ENCODE results near the gene APBA2.
A peak's percentile ranks its signal among the peaks of the same experiment; 100 is the strongest.

APBA2 gene

GRCh38 chr15:29070471-29071231, 184.9 kb downstream of the APBA2 start:
- Histone ChIP-seq H3K79me1 (replicated peaks; ENCODE audit: low read length, poor library complexity, severe bottlenecking) (peaks cover 8% of the 10 kb centered on the region), H3K27me3 (ENCODE audit: control insufficient read depth in 1 of 2, insufficient read depth in 1 of 2, low read length in 2 of 2) (no peaks in the 10 kb centered on the region), H2AK5ac (ENCODE audit: low read length, severe bottlenecking) (no peak overlapping the region), H3K4ac (ENCODE audit: low read depth in 1 of 2, low read length in 2 of 2) (peak overlapping the region in 1 of 2 experiments; percentile 55), H2BK12ac (ENCODE audit: low read length in 2 of 2) (peak overlapping the region in 1 of 2 experiments; percentile 23), H2BK15ac (ENCODE audit: low read depth, poor library complexity, severe bottlenecking) (no peak overlapping the region), H3K4me2 (ENCODE audit: low read length, poor library complexity, severe bottlenecking) (no peak overlapping the region), H4K8ac (ENCODE audit: low read length) (no peak overlapping the region), H3K14ac (ENCODE audit: low read length in 2 of 2) (peak overlapping the region in 1 of 2 experiments; percentile 79), H3K9me3 (ENCODE audit: control insufficient read depth, low read length) (no peaks in the 10 kb centered on the region), H2BK5ac (ENCODE audit: low read depth, low read length, poor library complexity, severe bottlenecking) (no peak overlapping the region), H3K27ac (ENCODE audit: low read length, poor library complexity, severe bottlenecking) (no peak overlapping the region), H3K4me1 (ENCODE audit: control insufficient read depth, insufficient read depth, low read depth, low read length) (no peaks in the 10 kb centered on the region), H3K36me3 (ENCODE audit: control insufficient read depth in 1 of 2, insufficient read depth in 2 of 2, low read depth in 1 of 2, low read length in 2 of 2) (no peaks in the 10 kb centered on the region), H2AFZ (ENCODE audit: low read depth, low read length) (no peak overlapping the region), H3K18ac (ENCODE audit: low read depth in 1 of 2, low read length in 2 of 2) (peak overlapping the region in 1 of 2 experiments; percentile 18), H4K91ac (ENCODE audit: low read length) (no peak overlapping the region), H3K23ac (ENCODE audit: low read length in 2 of 2) (peak overlapping the region in 1 of 2 experiments; percentile 63), H3K4me3 (ENCODE audit: insufficient read depth in 1 of 2, low read depth in 1 of 2, low read length in 2 of 2) (no peak overlapping the region), H2BK120ac (ENCODE audit: low read depth, low read length) (no peak overlapping the region), H3K9ac (ENCODE audit: low read length) (no peak overlapping the region)
- WGBS, result 85% methylated on average over 17 of the region's 17 CpGs
- no peak for DNase-seq

- Histone ChIP-seq H3K9me3 (ENCODE audit: control insufficient read depth, low read length) (no peaks in the 10 kb centered on the region), H3K4me2 (ENCODE audit: low read length, poor library complexity, severe bottlenecking) (no peak overlapping the region), H2BK120ac (ENCODE audit: low read depth, low read length) (no peak overlapping the region), H3K4me3 (ENCODE audit: insufficient read depth in 1 of 2, low read depth in 1 of 2, low read length in 2 of 2) (no peak overlapping the region), H3K27me3 (ENCODE audit: control insufficient read depth in 1 of 2, insufficient read depth in 1 of 2, low read length in 2 of 2) (no peaks in the 10 kb centered on the region), H2AK5ac (ENCODE audit: low read length, severe bottlenecking) (no peak overlapping the region), H3K4ac (ENCODE audit: low read depth in 1 of 2, low read length in 2 of 2) (peak overlapping the region in 1 of 2 experiments; percentile 5), H3K79me1 (replicated peaks; ENCODE audit: low read length, poor library complexity, severe bottlenecking) (peaks cover 6% of the 10 kb centered on the region), H3K23ac (ENCODE audit: low read length in 2 of 2) (no peak overlapping the region), H2BK15ac (ENCODE audit: low read depth, poor library complexity, severe bottlenecking) (no peak overlapping the region), H3K9ac (ENCODE audit: low read length) (no peak overlapping the region), H3K36me3 (ENCODE audit: control insufficient read depth in 1 of 2, insufficient read depth in 2 of 2, low read depth in 1 of 2, low read length in 2 of 2) (no peaks in the 10 kb centered on the region), H2BK5ac (ENCODE audit: low read depth, low read length, poor library complexity, severe bottlenecking) (no peak overlapping the region), H2BK12ac (ENCODE audit: low read length in 2 of 2) (peak overlapping the region; percentile 20 to 57), H4K91ac (ENCODE audit: low read length) (no peak overlapping the region), H2AFZ (ENCODE audit: low read depth, low read length) (no peak overlapping the region), H4K8ac (ENCODE audit: low read length) (no peak overlapping the region), H3K4me1 (ENCODE audit: control insufficient read depth, insufficient read depth, low read depth, low read length) (no peaks in the 10 kb centered on the region), H3K27ac (ENCODE audit: low read length, poor library complexity, severe bottlenecking) (no peak overlapping the region), H3K14ac (ENCODE audit: low read length in 2 of 2) (no peak overlapping the region), H3K18ac (ENCODE audit: low read depth in 1 of 2, low read length in 2 of 2) (no peak overlapping the region)
- DNase-seq, result no peak
- WGBS, result 93% methylated on average over 11 of the region's 11 CpGs
Measured at GRCh38 chr15:29071232-29071881, 185.6 kb downstream of the APBA2 start.

DNA sequence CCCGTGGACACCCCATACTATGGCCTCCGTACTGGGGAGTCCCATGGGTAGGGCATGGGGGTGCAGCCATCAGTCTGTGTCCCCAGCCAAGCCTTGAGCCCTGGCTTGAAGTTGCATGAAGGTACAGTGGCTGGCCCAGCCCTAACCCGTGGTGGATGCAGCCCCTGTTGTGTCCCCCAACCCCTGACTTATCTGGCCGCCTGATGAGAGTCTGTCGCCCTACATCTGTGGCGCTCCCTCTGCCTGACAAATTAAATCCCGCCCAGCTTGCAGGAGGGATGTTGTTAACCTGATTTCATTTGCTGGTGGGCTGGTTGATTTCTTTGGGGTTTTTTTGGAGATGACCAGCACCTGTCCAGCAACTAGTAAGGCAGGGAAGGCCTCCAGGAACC, 186.1 kb downstream of the APBA2 start:
- no peak overlapping the region for H2BK15ac ChIP-seq (ENCODE audit: low read depth, poor library complexity, severe bottlenecking)
- no peaks in the 10 kb centered on the region for H3K9me3 ChIP-seq (ENCODE audit: control insufficient read depth, low read length)
- H3K79me1 ChIP-seq (replicated peaks; ENCODE audit: low read length, poor library complexity, severe bottlenecking), result peaks cover 6% of the 10 kb centered on the region
- no peak for DNase-seq
- H3K18ac ChIP-seq (ENCODE audit: low read depth in 1 of 2, low read length in 2 of 2), result no peak overlapping the region
- no peaks in the 10 kb centered on the region for H3K4me1 ChIP-seq (ENCODE audit: control insufficient read depth, insufficient read depth, low read depth, low read length)
- no peak overlapping the region for H2AK5ac ChIP-seq (ENCODE audit: low read length, severe bottlenecking)
- H3K23ac ChIP-seq (ENCODE audit: low read length in 2 of 2), result no peak overlapping the region
- 94% methylated on average over 7 of the region's 7 CpGs for WGBS
- no peak overlapping the region for H3K9ac ChIP-seq (ENCODE audit: low read length)
- H4K91ac ChIP-seq (ENCODE audit: low read length), result no peak overlapping the region
- no peaks in the 10 kb centered on the region for H3K27me3 ChIP-seq (ENCODE audit: control insufficient read depth in 1 of 2, insufficient read depth in 1 of 2, low read length in 2 of 2)
- H2BK5ac ChIP-seq (ENCODE audit: low read depth, low read length, poor library complexity, severe bottlenecking), result no peak overlapping the region
- no peak overlapping the region for H2AFZ ChIP-seq (ENCODE audit: low read depth, low read length)
- no peak overlapping the region for H3K27ac ChIP-seq (ENCODE audit: low read length, poor library complexity, severe bottlenecking)
- H3K14ac ChIP-seq (ENCODE audit: low read length in 2 of 2), result no peak overlapping the region
- H3K36me3 ChIP-seq (ENCODE audit: control insufficient read depth in 1 of 2, insufficient read depth in 2 of 2, low read depth in 1 of 2, low read length in 2 of 2), result no peaks in the 10 kb centered on the region
- H3K4me3 ChIP-seq (ENCODE audit: insufficient read depth in 1 of 2, low read depth in 1 of 2, low read length in 2 of 2), result no peak overlapping the region
- H2BK120ac ChIP-seq (ENCODE audit: low read depth, low read length), result no peak overlapping the region
- H3K4ac ChIP-seq (ENCODE audit: low read depth in 1 of 2, low read length in 2 of 2), result no peak overlapping the region
- H3K4me2 ChIP-seq (ENCODE audit: low read length, poor library complexity, severe bottlenecking), result no peak overlapping the region
- no peak overlapping the region for H4K8ac ChIP-seq (ENCODE audit: low read length)
- H2BK12ac ChIP-seq (ENCODE audit: low read length in 2 of 2), result peak overlapping the region in 1 of 2 experiments; percentile 57

DNA sequence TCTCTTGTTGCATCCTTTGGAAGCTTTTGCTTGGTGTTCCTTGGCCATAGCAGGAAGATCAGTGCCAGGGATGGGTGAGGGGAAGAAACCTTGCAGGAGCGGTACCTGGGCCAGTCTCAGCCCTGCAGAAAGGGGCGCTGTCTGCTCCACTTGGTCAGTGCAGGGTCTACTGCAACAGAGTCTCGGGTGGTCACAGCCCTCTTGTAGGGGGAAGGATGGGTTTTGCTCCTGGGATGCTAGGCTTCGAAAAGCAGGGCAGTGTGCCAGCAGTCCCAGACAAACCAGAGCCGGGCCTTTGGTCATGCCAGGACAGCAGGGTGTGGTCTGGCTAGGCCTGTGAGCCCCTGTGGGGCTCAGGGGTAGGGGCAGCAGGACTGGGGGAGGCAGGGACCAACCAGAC, 186.7 kb downstream of the APBA2 start:
- Histone ChIP-seq H3K4ac (ENCODE audit: low read depth in 1 of 2, low read length in 2 of 2) (no peak overlapping the region), H2BK120ac (ENCODE audit: low read depth, low read length) (no peak overlapping the region), H4K8ac (ENCODE audit: low read length) (no peak overlapping the region), H2AFZ (ENCODE audit: low read depth, low read length) (no peak overlapping the region), H3K79me1 (replicated peaks; ENCODE audit: low read length, poor library complexity, severe bottlenecking) (peaks cover 6% of the 10 kb centered on the region), H2BK12ac (ENCODE audit: low read length in 2 of 2) (no peak overlapping the region), H4K91ac (ENCODE audit: low read length) (no peak overlapping the region), H3K36me3 (ENCODE audit: control insufficient read depth in 1 of 2, insufficient read depth in 2 of 2, low read depth in 1 of 2, low read length in 2 of 2) (no peaks in the 10 kb centered on the region), H2AK5ac (ENCODE audit: low read length, severe bottlenecking) (no peak overlapping the region), H3K18ac (ENCODE audit: low read depth in 1 of 2, low read length in 2 of 2) (peak overlapping the region in 1 of 2 experiments; percentile 28), H3K9me3 (ENCODE audit: control insufficient read depth, low read length) (no peaks in the 10 kb centered on the region), H3K4me3 (ENCODE audit: insufficient read depth in 1 of 2, low read depth in 1 of 2, low read length in 2 of 2) (no peak overlapping the region), H3K27me3 (ENCODE audit: control insufficient read depth in 1 of 2, insufficient read depth in 1 of 2, low read length in 2 of 2) (no peaks in the 10 kb centered on the region), H3K4me2 (ENCODE audit: low read length, poor library complexity, severe bottlenecking) (no peak overlapping the region), H2BK5ac (ENCODE audit: low read depth, low read length, poor library complexity, severe bottlenecking) (no peak overlapping the region), H3K9ac (ENCODE audit: low read length) (no peak overlapping the region), H3K27ac (ENCODE audit: low read length, poor library complexity, severe bottlenecking) (no peak overlapping the region), H3K14ac (ENCODE audit: low read length in 2 of 2) (no peak overlapping the region), H3K4me1 (ENCODE audit: control insufficient read depth, insufficient read depth, low read depth, low read length) (no peaks in the 10 kb centered on the region), H3K23ac (ENCODE audit: low read length in 2 of 2) (no peak overlapping the region), H2BK15ac (ENCODE audit: low read depth, poor library complexity, severe bottlenecking) (no peak overlapping the region)
- DNase-seq, result no peak
- 87% methylated on average over 5 of the region's 5 CpGs for WGBS
